Body of pancreas (tissue), 4 donors: ENCODE measurements around the gene NRF1.

Experiments
- CTCF ChIP-seq, 7 experiments: fragments of 450-650 bp in 4 of 7; fragments of 200-600 bp in 3 of 7; sonication (generic) in 3 of 7; IDR thresholded peaks; one replicate each; pipeline ENCODE4 v1.5.1; 2016 to 2019; ENCODE audit warnings: antibody characterized with exemption in 7 of 7
- POLR2A ChIP-seq, 3 donors: fragments of 450-650 bp; IDR thresholded peaks; one replicate each; pipeline ENCODE4 v1.6.1; 2016; ENCODE audit warnings: antibody characterized with exemption in 3 of 3, mild to moderate bottlenecking in 2 of 3

- TF ChIP-seq CTCF (IDR thresholded peaks at IDR 0.05), result no peak
- TF ChIP-seq POLR2A (IDR thresholded peaks at IDR 0.05), result no peak
Measured at GRCh38 chr7:129771928-129772479, 160.5 kb downstream of the NRF1 start.
